NCI-H2196 (cell line): ENCODE measurements around the gene LCNL1.
A peak's percentile ranks its signal among the peaks of the same experiment; 100 is the strongest.

Source experiments
- DNase-seq: peaks from one replicate; lab custom pipeline; 2025; ENCODE audit not compliant: unreplicated experiment; lab: John Stamatoyannopoulos, UW

The LCNL1 gene

GRCh38 chr9:136946228-136947027 is 36.4 kb upstream of the LCNL1 start:
- no peak for DNase-seq

- DNase-seq, result no peak
Observed at GRCh38 chr9:136947028-136947891, 35.5 kb upstream of the LCNL1 start.

- no peak for DNase-seq
Observed at GRCh38 chr9:136947955-136948510, 34.8 kb upstream of the LCNL1 start.

GRCh38 chr9:136949239-136949816 is 33.5 kb upstream of the LCNL1 start:
- peak; percentile 46 for DNase-seq

GRCh38 chr9:136949817-136950655 is 32.8 kb upstream of the LCNL1 start:
- DNase-seq, result peak; percentile 91

- no peak for DNase-seq
Observed at GRCh38 chr9:136950656-136951276, 32.0 kb upstream of the LCNL1 start.

- DNase-seq, result peak; percentile 17
Observed at GRCh38 chr9:136951541-136952320, 31.1 kb upstream of the LCNL1 start, which contains the start of gene LCN12. LCN12 (plus strand) TSS chr9:136952273; CDS start chr9:136952328, 55 bp downstream.

GRCh38 chr9:136952321-136952850 is 30.4 kb upstream of the LCNL1 start:
- DNase-seq, result no peak

- no peak for DNase-seq
Observed at GRCh38 chr9:136952876-136953770, 29.7 kb upstream of the LCNL1 start.

GRCh38 chr9:136953771-136954269 is 29.0 kb upstream of the LCNL1 start:
- no peak for DNase-seq

GRCh38 chr9:136954270-136955083 is 28.3 kb upstream of the LCNL1 start:
- DNase-seq, result no peak

GRCh38 chr9:136955202-136955942 is 27.4 kb upstream of the LCNL1 start:
- DNase-seq, result no peak

- no peak for DNase-seq
Observed at GRCh38 chr9:136955943-136956335, 26.9 kb upstream of the LCNL1 start.

- DNase-seq, result no peak
Observed at GRCh38 chr9:136956604-136957003, 26.2 kb upstream of the LCNL1 start.

GRCh38 chr9:136957461-136957860 is 25.3 kb upstream of the LCNL1 start:
- DNase-seq, result no peak

- DNase-seq, result no peak
Observed at GRCh38 chr9:136957901-136958300, 24.9 kb upstream of the LCNL1 start.
